HG03159 (cell line): ENCODE data around the gene LRP1-AS.

ENCODE experiments used
- ATAC-seq: cut with Tn5 transposase; IDR thresholded peaks from one replicate; pipeline ENCODE4 v1.9.1; 2021; ENCODE audit warnings: mild to moderate bottlenecking, moderate library complexity; ENCODE audit not compliant: unreplicated experiment

Gene LRP1-AS

GRCh38 chr12:57101892-57102695 lies 45.3 kb downstream of the LRP1-AS start:
- ATAC-seq: no peak

DNA sequence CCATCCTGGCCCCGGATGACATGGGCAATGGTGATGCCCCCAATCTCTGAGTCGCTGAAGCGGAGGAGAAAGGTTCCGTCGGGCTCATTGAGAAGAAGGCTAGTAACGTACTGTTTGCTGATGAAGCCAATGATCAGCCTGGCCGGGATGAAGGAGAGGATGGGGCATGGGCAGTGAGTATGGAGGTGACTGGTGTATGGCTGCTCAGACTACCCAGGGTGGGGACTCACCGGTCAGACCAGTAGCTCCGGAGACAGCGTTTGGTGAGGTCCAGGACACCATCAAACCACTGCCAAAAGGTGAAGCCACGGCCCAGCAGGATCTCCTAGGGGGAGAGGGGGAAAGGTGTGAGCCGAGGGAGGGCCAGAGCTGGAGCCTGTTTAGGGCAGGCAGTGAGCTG lies 47.7 kb downstream of the LRP1-AS start:
- no peak for ATAC-seq

DNA sequence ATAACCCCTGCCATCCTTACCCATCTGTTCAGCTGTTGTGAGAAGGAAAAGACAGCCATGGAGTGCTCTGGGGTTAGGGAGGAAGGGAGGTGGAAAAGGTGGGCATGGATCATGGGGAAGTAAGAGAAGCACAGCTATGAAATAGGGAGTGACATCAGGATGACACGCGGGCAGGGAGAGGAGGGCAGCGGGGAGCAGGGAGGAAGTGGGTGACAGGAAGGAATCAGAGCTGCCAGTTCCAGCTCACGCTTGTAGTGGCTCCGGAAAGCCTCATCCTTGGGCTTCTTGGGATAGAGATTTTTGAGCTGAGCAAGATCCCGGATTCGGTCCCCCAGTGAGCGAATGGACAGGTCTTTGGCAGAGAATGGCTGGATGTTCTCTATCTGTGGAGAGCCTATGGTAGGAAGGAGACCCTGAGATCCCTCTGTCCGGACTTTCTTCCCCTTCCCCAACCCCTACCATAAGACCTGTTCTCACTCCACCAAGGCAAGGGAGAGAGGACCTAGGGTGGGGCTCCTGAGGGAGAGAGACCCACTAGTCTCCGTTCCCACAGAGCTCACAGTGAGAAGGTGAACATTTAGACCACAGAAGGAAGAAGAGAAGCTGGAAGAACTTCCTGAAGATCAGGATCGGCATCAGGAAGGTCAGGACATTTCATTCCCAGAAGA lies 48.2 kb downstream of the LRP1-AS start:
- ATAC-seq: no peak

DNA sequence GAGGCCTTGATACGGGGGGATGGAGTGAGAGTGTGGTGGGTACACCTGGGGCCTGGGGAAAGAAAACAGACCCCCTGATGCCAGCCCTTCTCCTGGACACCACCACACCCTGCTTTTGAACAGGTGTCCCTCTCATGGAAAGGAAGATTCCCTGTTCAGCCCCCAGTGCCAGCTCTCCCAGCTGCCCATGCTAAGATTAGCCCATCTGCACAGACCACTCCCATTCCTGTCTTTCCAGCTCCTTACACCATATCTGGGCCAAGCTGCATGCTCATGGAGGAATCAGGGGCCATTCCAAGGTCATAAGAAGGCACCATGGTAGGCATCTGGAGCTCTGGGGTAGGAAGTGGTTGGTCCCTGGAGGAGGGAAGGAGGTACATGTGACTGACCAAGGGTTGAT lies 48.9 kb downstream of the LRP1-AS start:
- ATAC-seq: no peak

DNA sequence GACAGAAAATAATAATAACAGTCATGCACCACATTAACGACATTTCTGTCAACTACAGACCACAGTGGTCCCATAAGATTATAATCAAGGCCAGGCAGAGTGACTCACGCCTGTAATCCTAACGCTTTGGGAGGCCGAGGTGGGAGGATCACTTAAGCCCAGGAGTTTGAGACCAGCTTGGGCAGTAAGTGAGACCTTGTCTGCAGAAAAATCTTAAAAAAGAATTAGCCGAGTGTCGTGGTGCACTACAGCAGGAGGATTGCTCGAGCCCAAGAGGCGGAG lies 49.9 kb downstream of the LRP1-AS start:
- ATAC-seq: no peak

- ATAC-seq: no peak
Observed at GRCh38 chr12:57096748-57097553, 50.5 kb downstream of the LRP1-AS start.

GRCh38 chr12:57096099-57096572 lies 51.3 kb downstream of the LRP1-AS start:
- ATAC-seq: no peak

DNA sequence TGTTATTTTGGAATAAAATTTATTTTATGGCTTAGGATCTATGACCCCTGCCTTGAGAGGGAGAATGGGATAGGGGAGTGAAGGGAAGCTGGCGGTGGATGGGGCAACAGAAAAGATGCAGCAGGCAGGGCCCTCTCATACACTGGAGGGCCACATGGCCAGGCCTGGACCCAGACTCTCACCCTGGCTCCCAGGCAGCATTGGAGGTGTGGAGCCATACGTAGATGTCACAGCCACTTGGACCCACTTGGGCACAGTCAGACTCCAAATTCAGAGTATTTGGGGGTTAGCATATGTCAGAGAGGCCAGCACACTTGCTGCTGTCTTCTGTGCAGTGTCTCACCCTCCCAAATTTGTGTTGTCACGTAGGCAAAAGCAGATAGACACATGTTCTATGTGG lies 52.0 kb downstream of the LRP1-AS start:
- no peak for ATAC-seq
